C4-2B (cell line): Measurements from ENCODE around the gene AIFM2.

ENCODE experiments used
- H3K27ac ChIP-seq: fragments of 450-650 bp; 2 replicates; pipeline ENCODE4 v1.5.1; 2017
- CTCF ChIP-seq: fragments of 450-650 bp; conservative IDR thresholded peaks from 2 replicates; pipeline ENCODE4 v1.5.1; 2017; ENCODE audit warnings: mild to moderate bottlenecking
- ZFX ChIP-seq: fragments of 450-650 bp; IDR thresholded peaks from 2 replicates; pipeline ENCODE4 v1.6.1; 2017

Gene AIFM2

GRCh38 chr10:70063418-70064098 is 69.1 kb downstream of the AIFM2 start:
- TF ChIP-seq ZFX (no peak), CTCF (no peak)
- H3K27ac ChIP-seq = no peak overlapping the region
